Cardiac ventricle fibroblast (primary cell): ENCODE measurements around the gene PELI2. TPM values are rescaled to one million over a fixed set of nuclear protein-coding genes. Genes with fewer than 3 reads are reported as not detected.

ENCODE experiments used
- total RNA-seq: library from RNA; depleted of rRNA; stranded (reverse); fragments of >200 nt; gene quantifications from 2 replicates; pipeline ENCODE4 v1.2.3, GENCODE V29; 2015

The PELI2 gene, protein sequence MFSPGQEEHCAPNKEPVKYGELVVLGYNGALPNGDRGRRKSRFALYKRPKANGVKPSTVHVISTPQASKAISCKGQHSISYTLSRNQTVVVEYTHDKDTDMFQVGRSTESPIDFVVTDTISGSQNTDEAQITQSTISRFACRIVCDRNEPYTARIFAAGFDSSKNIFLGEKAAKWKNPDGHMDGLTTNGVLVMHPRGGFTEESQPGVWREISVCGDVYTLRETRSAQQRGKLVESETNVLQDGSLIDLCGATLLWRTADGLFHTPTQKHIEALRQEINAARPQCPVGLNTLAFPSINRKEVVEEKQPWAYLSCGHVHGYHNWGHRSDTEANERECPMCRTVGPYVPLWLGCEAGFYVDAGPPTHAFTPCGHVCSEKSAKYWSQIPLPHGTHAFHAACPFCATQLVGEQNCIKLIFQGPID
- 7.1 and 8.8 TPM in 2 replicates for total RNA-seq

DNA sequence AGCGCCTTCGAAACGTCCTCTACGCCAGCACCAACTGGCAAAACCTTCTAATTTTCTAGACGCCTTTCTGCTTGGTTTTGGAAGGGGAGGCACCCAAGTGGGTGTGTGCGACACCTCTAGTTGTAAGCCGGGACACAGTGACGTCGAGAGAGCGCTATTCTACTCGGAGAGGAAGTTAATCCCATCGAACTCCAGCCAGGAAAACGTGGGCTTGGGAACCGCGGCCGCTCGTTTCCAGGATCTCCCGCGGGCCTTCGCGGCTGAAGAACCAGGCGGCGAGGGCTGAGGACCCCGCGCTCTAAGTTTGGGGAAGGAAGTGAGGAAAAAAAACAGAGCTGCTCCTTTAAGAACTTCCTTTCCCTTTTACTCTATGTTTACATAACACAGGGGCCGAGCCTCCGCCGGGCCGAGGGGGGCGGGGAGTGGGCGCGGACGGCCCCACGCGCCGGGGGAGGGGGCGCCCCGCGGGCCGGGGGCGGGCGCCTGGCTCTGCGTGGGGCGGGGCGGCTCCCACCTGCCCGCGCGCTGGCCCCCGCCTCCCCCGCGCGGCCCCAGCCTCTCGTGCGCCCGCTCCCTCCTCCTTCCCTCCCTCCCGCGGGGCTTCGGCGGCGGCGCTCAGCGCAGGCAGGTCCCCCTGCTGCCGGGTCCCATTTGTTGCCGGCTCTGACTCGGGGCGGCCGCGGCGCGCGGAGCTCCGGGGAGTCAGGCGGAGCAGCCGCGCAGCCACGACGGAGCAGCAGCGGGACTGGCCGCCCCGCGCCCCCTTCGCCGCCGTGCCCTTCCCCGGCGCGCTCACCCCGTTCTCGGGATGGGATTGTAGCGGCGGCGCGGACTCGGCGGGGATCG, at the start of gene PELI2:
Gene PELI2, plus strand, starts transcription at position 647 of the 846 bp plus-strand sequence. CDS start 250 bp downstream, outside the sequence.

